Central memory CD8-positive, alpha-beta T cell (primary cell): Measurements from ENCODE around the gene CASP6.

ENCODE experiments used
- ATAC-seq: fragments of 150-1000 bp; cut with Tn5 transposase; replicated peaks from 2 replicates; pipeline ENCODE4 v1.10.0; 2022; ENCODE audit warnings: mild to moderate bottlenecking, moderate FRiP score, moderate number of reproducible peaks; ENCODE audit not compliant: poor library complexity, severe bottlenecking; ENCODE audit errors: extremely low read depth
- DNase-seq, 2 donors: peaks; one replicate each; pipeline ENCODE4 v3.0.0; 2021; ENCODE audit warnings: low spot score in 2 of 2
- H3K27ac Mint-ChIP-seq: one replicate; pipeline ENCODE4 v1.8.0; 2022; ENCODE audit warnings: low read depth, mild to moderate bottlenecking, moderate library complexity, mixed read lengths
- H3K27me3 Mint-ChIP-seq: one replicate; pipeline ENCODE4 v1.8.0; 2022; ENCODE audit warnings: mixed read lengths
- H3K36me3 Mint-ChIP-seq: one replicate; pipeline ENCODE4 v1.8.0; 2022; ENCODE audit warnings: mild to moderate bottlenecking, moderate library complexity, mixed read lengths; ENCODE audit not compliant: insufficient read depth
- H3K4me1 Mint-ChIP-seq: one replicate; pipeline ENCODE4 v1.8.0; 2022; ENCODE audit warnings: mixed read lengths
- H3K4me3 Mint-ChIP-seq: one replicate; pipeline ENCODE4 v1.8.0; 2022; ENCODE audit warnings: mild to moderate bottlenecking, moderate library complexity, mixed read lengths
- H3K9me3 Mint-ChIP-seq: one replicate; pipeline ENCODE4 v1.8.0; 2022; ENCODE audit warnings: mixed read lengths

Gene CASP6

DNA sequence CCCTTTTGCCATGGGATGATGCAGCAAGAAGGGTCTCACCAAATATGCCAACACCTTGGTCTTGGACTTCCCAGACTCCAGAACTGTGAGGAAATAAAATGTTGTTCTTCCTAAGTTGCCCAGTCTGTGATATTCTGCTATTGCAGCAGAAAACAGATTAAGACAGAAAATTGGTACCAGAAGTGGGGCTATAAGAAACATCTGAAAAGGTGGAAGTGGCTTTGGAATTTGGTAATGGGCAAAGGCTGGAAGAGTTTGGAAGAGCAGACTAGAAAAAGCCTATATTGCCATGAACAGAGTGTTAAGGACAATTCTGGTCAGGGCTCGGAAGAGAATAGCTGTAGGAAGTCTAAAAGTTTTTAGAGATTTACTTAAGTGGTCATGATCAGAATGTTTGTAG is 27.4 kb downstream of the CASP6 start:
- Mint-ChIP-seq H3K27me3 (no peaks in the 10 kb centered on the region), H3K4me1 (peaks cover 36% of the 10 kb centered on the region), H3K4me3 (no peak overlapping the region), H3K27ac (no peak overlapping the region), H3K36me3 (peaks cover 2% of the 10 kb centered on the region), H3K9me3 (no peaks in the 10 kb centered on the region)
- no peak for DNase-seq
- ATAC-seq, result no peak

DNA sequence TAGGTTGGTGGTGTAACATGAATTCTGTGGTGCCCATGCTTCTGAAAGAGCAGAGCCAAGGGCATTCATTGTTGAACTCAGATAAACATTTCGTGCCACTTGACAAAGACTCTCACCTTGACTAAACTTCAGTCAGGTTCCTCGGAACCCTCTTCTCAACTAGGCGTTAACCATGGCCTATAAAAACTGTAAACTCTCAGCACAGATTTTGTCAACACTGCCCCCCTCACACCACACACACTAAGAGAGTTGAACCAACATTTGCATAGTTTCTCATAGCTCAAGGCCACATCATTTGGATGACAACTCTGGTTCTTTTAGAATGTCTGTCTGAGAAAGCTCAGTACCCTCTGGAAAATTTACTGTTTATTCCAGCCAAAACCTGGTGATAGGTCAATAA is 28.1 kb downstream of the CASP6 start:
- DNase-seq, result no peak
- Mint-ChIP-seq H3K4me3 (no peak overlapping the region), H3K27ac (no peak overlapping the region), H3K4me1 (peaks cover 36% of the 10 kb centered on the region), H3K9me3 (no peaks in the 10 kb centered on the region), H3K27me3 (no peaks in the 10 kb centered on the region), H3K36me3 (peaks cover 2% of the 10 kb centered on the region)
- no peak for ATAC-seq

GRCh38 chr4:109673303-109673702 is 29.9 kb downstream of the CASP6 start:
- DNase-seq, result no peak
- H3K36me3 Mint-ChIP-seq, result peaks cover 4% of the 10 kb centered on the region
- no peak for ATAC-seq
- no peak overlapping the region for H3K27ac Mint-ChIP-seq
- peaks cover 53% of the 10 kb centered on the region for H3K4me1 Mint-ChIP-seq
- no peaks in the 10 kb centered on the region for H3K27me3 Mint-ChIP-seq
- H3K4me3 Mint-ChIP-seq, result no peak overlapping the region
- H3K9me3 Mint-ChIP-seq, result no peaks in the 10 kb centered on the region

DNA sequence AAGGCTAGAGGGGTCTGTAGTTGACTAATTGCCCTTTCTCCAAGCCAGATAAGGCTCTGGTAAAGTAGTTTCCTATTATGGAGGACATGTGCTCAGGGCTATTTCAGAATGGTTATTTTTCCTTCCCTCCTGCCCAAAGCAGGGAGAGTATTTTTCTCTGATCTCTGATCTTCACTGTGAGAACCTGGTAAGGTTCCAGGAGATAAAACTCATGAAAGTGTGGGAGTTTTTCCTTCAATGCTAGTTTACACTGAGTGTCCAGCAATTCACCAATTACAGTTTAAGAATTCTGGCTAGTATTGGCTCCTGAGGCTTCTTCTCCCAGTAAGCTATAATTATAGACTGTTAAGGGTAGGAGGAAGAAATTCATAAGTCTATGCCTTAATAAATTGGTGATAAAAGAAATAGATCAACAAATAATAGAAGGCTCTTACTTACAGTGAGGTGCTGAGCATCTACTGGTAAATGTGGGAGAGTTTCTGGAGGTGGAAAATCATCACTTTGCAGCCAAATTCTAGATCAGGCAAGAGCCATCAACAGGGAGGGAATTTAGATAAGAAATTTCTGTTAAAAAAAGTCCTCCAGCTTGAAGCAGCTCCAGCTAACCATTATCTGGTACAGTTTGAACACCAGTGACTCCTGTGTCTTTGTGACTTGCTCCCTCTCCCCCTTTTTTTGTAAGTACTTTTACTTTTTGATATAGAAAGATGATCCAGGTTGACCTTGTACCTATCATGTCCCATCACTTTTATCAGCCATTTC is 30.9 kb downstream of the CASP6 start:
- Mint-ChIP-seq H3K9me3 (no peaks in the 10 kb centered on the region), H3K27me3 (no peaks in the 10 kb centered on the region), H3K4me1 (peaks cover 62% of the 10 kb centered on the region), H3K36me3 (peaks cover 4% of the 10 kb centered on the region), H3K4me3 (no peak overlapping the region), H3K27ac (no peak overlapping the region)
- ATAC-seq (no peak), DNase-seq (no peak)

GRCh38 chr4:109671350-109671749 is 31.9 kb downstream of the CASP6 start:
- Mint-ChIP-seq H3K4me3 (no peak overlapping the region), H3K9me3 (no peaks in the 10 kb centered on the region), H3K4me1 (peaks cover 64% of the 10 kb centered on the region), H3K27me3 (no peaks in the 10 kb centered on the region), H3K27ac (no peak overlapping the region), H3K36me3 (peaks cover 4% of the 10 kb centered on the region)
- ATAC-seq (no peak), DNase-seq (no peak)

DNA sequence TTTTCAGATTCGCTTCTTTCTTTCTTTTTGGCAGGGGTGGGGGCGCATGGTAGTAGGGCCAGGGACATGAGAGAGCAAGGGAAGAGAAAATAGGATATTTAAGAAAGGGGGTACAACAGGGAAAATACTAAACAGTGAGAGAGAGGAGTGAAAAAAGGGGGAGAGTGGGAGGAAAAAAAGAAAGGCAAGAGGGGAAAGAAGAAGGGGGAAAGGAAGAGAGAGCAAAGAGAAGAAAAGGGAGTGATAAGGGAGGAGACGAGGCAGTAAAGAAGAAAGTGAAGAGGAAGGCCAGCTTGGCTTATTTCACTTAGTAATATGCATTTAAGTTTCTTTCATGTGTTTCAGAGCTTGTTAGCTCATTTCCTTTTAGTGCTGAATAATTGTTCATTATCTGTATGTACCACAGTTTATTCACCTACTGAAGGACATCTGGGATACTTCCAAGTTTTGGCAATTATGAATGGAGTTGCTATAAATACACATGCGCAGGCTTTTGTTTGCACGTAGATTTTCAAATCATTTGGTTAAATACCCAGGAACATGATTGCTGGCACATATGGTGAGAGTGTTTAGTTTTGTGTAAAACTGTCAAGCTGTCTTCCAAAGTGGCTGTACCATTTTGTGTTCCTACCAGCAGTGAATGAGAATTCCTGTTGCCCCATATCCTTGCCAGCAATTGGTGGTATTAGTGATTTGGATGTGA is 37.3 kb downstream of the CASP6 start:
- H3K27ac Mint-ChIP-seq, result peak overlapping the region; percentile 7
- H3K9me3 Mint-ChIP-seq, result no peaks in the 10 kb centered on the region
- H3K4me3 Mint-ChIP-seq, result no peak overlapping the region
- ATAC-seq (no peak), DNase-seq (no peak)
- peaks cover 18% of the 10 kb centered on the region for H3K36me3 Mint-ChIP-seq
- peaks cover 48% of the 10 kb centered on the region for H3K4me1 Mint-ChIP-seq
- no peaks in the 10 kb centered on the region for H3K27me3 Mint-ChIP-seq

- no peak for DNase-seq
- Mint-ChIP-seq H3K9me3 (no peaks in the 10 kb centered on the region), H3K36me3 (peaks cover 31% of the 10 kb centered on the region), H3K4me1 (peaks cover 25% of the 10 kb centered on the region), H3K4me3 (no peak overlapping the region), H3K27me3 (no peaks in the 10 kb centered on the region), H3K27ac (no peak overlapping the region)
- no peak for ATAC-seq
Observed at GRCh38 chr4:109662771-109663170, 40.5 kb downstream of the CASP6 start.

GRCh38 chr4:109662116-109662515 is 41.1 kb downstream of the CASP6 start:
- H3K36me3 Mint-ChIP-seq, result peaks cover 31% of the 10 kb centered on the region
- peak overlapping the region; percentile 40 for H3K27ac Mint-ChIP-seq
- H3K4me3 Mint-ChIP-seq, result no peak overlapping the region
- H3K4me1 Mint-ChIP-seq, result peaks cover 18% of the 10 kb centered on the region
- H3K9me3 Mint-ChIP-seq, result no peaks in the 10 kb centered on the region
- ATAC-seq, result no peak
- H3K27me3 Mint-ChIP-seq, result no peaks in the 10 kb centered on the region
- no peak for DNase-seq

DNA sequence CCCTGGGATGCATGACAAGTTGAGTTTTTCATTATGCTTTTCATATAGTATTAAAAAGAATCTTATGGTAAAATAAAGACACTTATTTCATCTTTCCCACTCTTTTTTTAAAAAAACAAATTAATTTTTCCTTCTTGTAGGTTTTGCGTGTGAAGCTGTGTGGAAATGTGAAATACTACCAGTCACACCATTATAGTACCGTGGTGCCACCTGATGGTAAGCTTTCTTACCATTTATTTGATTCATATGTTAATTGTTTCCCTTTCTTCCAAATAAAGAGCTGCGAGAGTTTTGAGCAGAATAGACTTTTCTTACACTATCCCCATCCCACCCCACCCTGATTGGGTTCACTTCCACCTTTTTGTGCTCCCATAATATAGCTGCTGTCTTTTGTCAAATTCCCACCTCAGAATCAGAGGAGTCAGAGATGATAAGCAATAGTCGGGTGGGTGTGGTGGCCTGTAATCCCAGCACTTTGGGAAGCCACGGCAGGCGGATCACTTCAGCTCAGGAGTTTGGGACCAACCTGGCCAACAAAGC is 44.3 kb downstream of the CASP6 start:
- no peak for DNase-seq
- no peak overlapping the region for H3K27ac Mint-ChIP-seq
- H3K9me3 Mint-ChIP-seq, result no peaks in the 10 kb centered on the region

DNA sequence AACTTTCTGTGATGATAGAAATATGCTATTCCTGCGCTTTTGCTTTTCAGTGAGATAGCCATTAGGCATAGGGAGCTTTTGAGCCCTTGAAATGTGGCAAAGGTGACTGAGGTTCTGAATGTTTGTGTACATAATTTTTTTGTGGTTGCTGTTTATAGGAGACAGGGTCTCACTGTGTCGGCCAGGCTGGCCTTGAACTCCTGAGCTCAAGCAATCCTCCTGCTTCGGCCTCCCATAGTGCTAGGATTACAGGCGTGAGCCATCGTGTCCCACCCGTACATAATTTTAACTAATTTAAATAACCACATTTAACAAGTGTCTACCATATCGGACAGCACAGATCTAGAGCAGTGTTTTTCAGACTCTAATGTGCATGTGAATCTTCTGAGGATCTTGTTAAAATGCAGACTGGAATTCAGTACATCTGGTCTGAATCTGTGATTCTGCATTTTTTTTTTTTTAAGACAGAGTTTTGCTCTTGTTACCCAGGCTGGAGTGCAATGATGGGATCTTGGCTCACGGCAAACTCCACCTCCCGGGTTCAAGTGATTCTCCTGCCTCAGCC is 45.3 kb downstream of the CASP6 start:
- H3K36me3 Mint-ChIP-seq, result peaks cover 23% of the 10 kb centered on the region
- no peaks in the 10 kb centered on the region for H3K9me3 Mint-ChIP-seq
- no peak for ATAC-seq
- no peaks in the 10 kb centered on the region for H3K27me3 Mint-ChIP-seq
- DNase-seq, result no peak
- no peak overlapping the region for H3K27ac Mint-ChIP-seq
- peaks cover 14% of the 10 kb centered on the region for H3K4me1 Mint-ChIP-seq
- no peak overlapping the region for H3K4me3 Mint-ChIP-seq

More for the DNA sequence above, 44.3 kb downstream of the CASP6 start:
- Mint-ChIP-seq H3K4me3 (no peak overlapping the region), H3K27me3 (no peaks in the 10 kb centered on the region), H3K36me3 (peaks cover 26% of the 10 kb centered on the region), H3K4me1 (peaks cover 14% of the 10 kb centered on the region)
- ATAC-seq, result no peak

- ATAC-seq (no peak), DNase-seq (no peak)
- Mint-ChIP-seq H3K36me3 (peaks cover 15% of the 10 kb centered on the region), H3K4me3 (no peak overlapping the region), H3K4me1 (peaks cover 30% of the 10 kb centered on the region), H3K27ac (no peak overlapping the region), H3K9me3 (peaks cover 5% of the 10 kb centered on the region), H3K27me3 (no peaks in the 10 kb centered on the region)
Observed at GRCh38 chr4:109655396-109655795, 47.8 kb downstream of the CASP6 start.

DNA sequence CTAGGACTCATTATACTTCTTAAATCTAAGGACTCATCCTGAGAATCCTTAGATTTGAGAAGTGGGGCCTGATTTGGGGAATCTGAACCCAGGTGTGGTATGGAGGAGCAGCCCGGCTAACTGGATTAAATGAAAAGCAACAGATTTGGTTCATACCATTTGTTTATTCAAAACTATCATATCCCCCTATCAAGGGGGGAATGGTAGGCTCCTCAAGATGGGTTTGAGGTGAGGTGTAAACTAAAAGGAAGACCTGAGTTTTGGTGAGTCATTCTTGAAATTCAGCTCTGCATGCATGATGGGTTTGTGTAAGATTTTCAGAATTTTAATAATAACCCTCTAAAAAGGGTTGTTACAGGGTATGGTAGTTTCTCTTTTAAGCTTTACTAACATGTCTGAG is 53.4 kb downstream of the CASP6 start:
- Mint-ChIP-seq H3K36me3 (peaks cover 8% of the 10 kb centered on the region), H3K27ac (peak overlapping the region; percentile 93), H3K4me1 (peaks cover 38% of the 10 kb centered on the region), H3K9me3 (peaks cover 11% of the 10 kb centered on the region), H3K27me3 (no peaks in the 10 kb centered on the region), H3K4me3 (no peak overlapping the region)
- no peak for ATAC-seq
- no peak for DNase-seq
